HG03521 (cell line): ENCODE measurements around the gene TYW1B.
"Not testable (repeated sequence)": the region's sequence is repeated elsewhere in the genome, so short reads cannot be mapped to it uniquely, and the experiment has no call there.

ENCODE experiments used
- ATAC-seq: cut with Tn5 transposase; IDR thresholded peaks from one replicate; pipeline ENCODE4 v1.9.1; 2021; ENCODE audit warnings: mild to moderate bottlenecking, moderate library complexity; ENCODE audit not compliant: unreplicated experiment

The TYW1B gene

DNA sequence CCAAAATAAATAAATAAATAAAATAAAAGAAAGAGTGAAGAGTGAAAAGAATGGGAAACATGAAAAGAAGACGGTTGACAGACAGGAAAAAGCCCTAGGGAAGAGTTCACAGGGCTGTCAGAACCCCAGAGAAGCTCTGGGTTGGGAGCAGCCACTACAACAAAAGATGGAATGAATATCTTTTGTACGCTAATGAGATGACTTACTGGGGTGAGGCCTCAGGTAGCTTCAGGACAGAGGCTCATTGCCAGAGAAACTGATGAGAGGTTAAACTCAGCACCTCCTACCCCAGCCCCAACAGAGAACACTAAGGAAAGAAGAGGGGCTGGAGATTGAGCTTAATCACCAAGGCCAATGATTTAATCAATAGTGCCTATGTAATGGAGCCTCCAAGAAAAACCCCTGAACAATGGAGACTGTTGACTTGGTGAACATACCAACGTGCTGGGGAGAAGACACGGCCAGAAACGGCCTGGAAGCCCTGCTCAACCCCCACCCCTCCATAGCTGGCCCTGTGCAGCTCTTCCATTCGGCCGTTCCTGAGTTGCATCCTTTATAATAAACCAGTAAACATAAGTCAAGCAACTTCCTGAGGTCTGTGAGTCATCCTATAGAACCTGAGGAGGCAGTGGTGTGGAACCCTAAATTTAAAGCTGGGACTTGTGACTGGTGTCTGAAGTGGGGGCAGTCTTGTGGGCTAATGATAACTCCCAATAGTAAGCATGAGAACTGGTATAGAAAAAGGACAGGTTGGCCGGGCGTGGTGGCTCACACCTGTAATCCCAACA is 11.4 kb downstream of the TYW1B start:
- not testable (repeated sequence) for ATAC-seq

DNA sequence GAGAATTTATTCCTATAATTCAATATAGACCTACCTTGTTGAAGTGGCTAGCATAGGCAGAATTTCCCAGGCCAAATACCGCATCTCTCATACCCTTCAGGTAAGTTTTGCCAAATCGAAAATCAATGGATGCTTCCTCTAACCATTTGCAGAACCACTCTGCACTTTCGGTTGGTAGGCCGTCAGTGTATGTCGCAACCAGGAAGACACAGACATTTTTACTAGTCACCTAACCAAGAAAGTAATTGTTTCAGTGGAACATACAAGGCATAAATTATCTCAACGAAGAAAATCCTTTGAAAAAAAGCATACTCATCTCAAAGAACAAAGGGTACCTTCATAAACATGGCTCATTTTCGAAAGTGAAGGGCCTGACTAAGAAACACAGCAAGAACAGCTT is 17.6 kb downstream of the TYW1B start:
- not testable (repeated sequence) for ATAC-seq

DNA sequence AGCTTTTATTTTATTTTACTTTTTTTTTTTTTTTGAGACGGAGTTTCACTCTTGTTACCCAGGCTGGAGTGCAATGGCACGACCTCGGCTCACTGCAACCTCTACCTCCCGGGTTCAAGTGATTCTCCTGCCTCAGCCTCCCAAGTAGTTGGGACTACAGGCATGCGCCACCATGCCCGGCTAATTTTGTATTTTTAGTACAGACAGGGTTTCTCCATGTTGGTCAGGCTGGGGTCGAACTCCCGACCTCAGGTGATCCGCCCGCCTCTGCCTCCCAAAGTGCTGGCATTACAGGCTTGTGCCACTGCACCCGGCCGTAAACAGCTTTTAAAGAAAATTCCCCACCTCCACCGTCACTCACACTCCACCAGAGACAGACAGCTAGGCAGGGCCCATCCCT is 19.5 kb downstream of the TYW1B start:
- ATAC-seq, result not testable (repeated sequence)

DNA sequence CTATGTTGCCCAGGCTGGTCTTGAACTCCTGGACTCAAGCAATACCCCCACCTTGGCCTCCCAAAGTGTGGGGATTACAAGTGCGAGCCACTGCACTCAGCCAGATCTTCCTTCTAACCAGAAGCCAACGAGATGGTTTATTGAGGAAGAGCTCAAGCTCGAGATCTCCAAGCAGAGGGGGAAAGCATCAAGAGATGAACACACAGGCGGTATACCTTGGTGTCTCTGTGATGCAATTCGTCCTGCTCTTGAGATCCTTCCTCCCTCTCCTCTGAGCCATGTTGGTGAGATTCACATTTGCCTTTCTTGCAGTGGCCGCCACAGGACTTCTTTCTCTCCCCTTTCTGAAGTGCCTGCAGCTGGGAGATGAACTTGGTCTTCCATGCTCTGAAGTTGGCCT is 21.1 kb downstream of the TYW1B start:
- not testable (repeated sequence) for ATAC-seq

DNA sequence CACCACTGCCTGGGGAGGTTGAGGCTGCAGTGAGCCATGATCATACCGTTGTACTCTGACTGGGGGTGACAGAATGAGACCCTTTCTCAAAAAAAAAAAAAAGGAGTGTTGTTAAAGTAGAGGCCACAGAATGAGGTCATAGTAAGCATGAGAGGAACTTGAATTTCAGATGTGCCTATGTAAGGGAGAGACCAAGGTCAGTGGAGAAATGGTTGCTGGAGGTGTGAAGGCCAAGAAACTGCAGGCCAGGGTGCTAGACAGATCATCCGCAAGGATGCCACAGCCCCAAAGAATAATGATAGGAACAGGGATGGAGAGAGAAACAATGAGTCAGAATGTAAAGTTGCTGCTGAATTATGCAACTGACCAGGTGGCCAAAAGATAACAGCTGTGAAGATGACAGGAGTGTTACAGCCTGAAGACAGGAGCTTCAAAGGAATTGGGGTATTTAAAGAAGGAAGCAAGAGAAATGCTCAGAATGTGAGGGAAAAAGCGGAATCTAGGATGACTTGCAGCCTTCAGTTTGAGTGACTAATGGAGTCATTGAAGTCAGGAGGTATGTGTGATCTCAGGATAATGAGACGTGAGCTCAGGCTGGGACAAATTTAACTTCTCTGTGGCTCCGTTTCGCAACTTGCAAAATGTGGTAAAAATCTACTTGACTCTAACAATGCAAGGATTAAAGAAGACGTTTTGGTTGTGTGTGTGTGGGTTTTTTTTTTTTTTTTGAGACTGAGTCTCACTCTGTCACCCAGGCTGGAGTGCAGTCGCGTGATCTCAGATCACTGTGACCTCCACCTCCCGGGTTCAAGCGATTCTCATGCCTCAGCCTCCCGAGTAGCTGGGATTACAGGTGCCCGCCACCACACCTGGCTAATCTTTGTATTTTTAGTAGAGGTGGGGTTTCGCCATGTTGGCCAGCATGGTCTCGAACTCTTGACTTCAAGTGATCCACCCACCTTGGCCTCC is 22.2 kb downstream of the TYW1B start:
- no peak for ATAC-seq

DNA sequence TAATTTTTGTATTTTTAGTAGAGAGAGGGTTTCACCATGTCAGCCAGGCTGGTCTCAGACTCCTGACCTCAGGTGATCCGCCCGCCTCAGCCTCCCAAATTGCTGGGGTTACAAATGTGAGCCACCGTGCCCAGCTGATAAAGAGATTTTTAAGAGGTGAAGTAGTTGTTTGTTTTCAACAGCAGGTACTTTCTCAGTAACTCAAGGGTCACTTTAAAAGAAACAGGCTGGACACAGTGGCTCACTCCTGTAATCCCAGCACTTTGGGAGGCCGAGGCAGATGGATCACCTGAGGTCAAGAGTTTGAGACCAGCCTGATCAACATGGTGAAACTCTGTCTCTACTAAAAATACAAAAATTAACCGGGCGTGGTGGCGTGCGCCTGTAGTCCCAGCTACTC is 24.2 kb downstream of the TYW1B start:
- ATAC-seq, result not testable (repeated sequence)

DNA sequence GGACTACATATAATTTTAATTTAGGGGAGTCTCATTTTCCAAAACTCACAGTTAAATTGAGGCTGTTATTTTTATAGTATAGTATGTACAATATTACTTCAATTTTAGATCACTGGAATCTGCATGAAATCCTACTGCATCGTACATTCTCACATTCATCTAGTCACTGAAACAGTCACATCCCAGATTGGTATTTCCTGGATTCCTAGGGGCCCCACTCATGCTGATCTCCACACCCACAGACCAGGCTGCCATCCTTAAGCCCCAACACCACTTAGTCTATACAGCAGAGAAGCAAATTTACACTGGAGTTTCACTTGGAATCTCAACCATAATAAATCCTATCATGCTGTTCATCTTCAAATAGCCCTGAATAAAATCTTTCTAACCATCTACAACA is 26.4 kb downstream of the TYW1B start:
- ATAC-seq, result not testable (repeated sequence)

DNA sequence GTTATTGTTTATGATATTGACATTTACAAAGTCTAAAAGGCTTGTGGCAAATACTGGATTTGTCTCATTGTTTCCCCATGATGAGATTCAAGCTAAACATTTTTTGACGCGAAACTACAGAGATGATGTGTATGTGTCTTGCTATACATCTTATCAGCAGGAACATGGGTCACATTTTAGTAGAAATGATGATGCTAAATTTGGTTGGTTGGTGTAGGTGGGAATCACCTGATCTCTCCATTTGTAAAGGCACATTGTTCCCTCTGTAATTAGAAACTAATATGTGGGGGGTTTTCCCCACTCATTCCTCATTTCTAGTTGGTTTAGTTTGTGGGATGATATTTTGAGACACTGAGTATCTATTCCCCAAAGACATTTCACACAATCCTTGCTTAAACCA is 32.6 kb downstream of the TYW1B start:
- not testable (repeated sequence) for ATAC-seq

DNA sequence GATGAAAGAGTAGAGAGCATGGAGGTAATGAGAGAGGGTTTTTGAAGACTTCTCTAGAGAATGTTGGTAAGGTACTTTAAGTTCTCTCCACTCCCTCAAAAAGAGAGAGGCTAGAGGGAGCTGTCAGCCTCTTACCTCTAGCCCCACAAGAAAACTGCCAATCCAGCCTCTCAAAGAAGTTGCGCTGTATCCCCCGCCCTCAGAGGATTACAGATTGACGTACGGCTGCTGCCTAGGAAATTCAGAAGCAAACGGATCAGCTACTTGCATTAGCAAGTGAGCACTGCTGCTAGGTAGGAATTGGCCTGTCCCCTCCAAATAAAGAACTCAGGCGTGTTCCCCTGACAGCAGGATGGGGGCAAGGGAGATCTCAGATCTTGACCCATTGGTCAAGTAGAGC is 34.2 kb downstream of the TYW1B start:
- ATAC-seq, result no peak

DNA sequence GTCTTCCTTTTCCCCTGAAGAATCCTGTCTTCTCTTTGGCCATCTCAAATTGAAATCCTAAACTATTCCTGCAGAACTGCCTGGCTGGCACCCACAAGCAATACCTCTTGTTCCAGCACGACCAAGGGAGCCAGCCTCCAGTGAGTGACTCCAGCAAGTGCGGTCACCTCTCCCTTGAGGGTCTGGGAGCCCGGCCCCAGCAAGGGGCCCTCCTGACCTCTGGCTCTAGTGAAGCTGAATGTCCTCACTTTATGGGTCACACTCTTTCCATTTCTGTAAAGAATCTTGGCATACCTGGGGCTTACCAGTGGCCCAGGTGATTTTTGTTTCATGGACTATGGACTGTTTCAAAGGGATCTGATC is 37.3 kb downstream of the TYW1B start:
- ATAC-seq, result not testable (repeated sequence)

DNA sequence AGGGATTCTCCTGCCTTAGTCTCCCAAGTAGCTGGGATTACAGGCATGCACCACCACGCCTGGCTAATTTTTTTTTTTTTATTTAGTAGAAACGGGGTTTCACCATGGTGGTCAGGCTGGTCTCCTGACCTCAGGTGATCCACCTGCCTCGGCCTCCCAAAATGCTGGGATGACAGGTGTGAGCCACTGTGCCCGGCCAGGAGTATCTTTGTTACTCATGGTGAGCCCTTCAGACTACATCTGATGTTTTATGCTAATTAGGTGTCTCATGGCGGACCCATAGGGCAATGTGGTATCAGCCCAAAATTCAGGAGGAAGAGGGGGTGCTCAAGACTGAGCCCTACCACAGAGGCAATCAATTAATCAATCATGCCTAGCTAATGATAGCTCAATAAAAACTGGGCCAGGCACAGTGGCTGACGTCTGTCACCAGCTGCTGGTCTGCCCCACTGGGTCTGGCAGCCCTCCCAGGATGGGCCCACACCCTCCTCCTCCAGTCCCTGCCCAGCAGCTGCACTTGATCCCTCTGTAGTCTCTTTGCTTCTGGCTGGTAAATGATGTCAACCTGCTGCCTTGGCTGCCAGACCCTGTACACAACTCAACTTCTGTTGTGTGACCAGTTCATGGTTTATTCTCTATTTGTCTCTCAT is 37.8 kb downstream of the TYW1B start:
- not testable (repeated sequence) for ATAC-seq

DNA sequence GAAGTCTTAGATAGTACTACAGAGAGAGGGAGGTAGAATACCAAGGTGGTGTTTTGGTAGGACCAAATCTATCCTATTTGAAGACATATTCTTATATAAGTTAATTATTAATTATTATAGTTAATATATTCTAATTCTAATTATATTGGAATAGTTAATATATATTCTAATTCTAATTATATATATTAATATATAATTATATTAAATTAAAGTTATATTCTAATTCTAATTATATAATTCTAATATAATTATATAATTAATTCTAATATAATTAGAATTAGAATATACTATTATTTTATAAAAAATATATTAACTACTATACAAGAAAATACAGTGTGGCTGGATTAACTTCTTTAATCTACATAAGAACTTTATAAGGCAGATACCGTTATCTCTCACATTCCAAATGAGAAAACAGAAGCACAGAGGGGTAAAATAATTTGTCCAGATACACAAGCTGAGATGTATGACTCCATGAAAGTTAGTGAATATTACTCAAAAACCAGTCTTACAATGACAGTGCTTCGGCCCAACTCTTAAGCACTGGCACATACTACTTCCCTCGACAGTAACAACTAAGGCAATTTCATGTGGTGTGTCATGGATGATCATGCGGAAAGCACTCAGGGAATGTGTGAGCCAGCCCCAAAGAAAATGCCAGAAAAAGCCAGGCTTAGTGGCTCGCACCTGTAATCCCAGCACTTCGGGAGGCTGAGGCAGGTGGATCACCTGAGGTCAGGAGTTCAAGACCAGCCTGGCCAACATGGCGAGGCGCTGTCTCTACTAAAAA is 42.6 kb downstream of the TYW1B start:
- no peak for ATAC-seq

DNA sequence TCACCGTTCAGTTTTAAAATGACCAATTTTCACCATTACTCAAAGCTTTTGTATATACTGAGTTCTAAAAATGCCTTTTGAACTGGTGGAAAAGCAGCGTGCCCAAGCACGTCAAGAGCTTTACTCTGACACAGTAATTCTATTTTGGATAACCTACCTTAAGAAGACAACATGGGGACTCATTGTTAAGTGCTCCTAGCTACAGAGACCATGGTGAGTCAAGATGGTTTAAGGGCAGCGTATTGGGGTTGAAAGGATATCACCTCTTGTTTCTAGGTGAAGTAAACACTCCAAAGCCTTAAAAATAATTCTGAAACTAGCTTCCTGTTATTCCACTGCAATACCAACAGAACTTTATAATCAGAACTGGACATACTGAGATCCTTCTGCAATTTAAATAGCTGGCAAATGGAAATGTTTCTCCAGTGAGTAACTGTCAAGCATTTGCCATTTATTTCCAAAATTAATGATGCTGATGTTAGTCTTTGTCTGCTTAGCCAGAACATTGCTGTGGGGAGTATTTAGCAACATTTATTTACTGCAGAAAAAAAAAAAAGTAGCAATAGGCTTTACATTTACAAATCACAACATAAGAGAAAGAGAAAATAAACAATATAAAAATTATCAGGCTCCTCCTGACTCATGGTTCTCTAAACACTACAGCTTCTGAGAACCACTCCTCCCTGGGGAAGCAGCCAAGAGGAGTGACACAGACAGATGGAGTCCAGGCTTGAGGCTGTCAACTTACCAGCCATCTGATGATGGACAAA is 44.2 kb downstream of the TYW1B start:
- ATAC-seq, result not testable (repeated sequence)

DNA sequence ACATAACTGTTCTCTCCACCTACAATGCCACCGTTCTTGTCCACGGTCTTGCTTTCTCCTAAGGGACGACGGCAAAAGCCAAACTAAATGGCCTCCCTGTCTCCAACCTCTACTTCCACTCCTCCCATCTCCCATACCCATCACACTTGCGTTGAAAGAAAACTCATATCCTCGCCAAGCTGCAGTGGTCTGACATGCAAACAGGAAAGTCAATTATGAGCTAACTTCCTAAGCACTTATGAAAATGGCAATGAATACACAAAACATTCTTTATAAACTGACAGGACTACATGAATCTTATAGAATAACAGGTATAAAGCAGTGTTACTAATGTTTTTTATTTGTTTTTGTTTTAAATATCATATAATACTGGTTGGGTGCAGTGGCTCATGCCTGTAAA is 46.4 kb downstream of the TYW1B start:
- no peak for ATAC-seq

DNA sequence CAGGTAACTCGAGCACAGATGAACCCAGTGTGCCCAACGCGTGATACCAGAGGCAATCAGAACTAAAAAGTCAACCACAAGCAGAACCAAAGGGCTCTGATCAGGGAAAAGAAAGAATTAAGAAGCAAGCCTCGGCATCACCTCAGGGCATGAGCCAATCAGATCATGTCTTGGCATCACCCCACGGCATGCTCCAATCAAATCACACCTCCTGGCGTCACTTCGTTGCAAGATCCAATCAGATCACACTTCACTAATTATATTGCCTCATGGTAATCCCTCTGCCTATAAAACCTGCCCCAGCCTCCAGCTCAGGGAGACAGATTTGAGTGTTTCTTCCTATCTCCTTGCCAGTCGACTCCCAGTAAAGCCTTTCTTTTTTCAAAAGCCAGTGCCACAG is 46.8 kb downstream of the TYW1B start:
- ATAC-seq, result no peak

DNA sequence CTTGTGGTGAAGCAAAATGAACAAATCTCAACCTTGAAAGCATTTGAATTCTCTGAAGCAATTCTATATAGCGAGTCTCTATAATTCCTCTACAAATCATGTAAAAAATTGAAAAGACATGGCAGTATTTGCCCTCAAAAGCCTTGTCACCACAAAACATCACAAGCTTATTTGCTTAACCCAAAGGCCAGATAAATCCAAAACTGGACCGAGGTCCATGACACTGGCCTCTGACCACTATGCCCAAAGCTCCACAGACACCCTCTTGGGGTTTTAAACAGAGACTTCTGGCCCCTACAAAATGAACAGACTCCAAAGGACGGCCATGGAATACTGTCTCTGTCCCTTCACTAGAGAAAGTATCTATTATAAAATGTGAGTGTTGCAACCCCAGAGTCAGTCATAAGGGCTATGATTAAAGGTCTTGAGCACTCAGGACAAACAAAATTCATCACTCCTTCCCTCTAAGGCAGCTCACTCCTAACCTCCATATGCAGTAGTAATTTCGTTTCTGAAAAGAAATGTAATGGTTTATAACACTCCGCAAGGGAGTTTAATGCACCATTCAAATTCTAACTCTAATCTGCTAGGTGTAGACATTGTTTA is 47.6 kb downstream of the TYW1B start:
- not testable (repeated sequence) for ATAC-seq

DNA sequence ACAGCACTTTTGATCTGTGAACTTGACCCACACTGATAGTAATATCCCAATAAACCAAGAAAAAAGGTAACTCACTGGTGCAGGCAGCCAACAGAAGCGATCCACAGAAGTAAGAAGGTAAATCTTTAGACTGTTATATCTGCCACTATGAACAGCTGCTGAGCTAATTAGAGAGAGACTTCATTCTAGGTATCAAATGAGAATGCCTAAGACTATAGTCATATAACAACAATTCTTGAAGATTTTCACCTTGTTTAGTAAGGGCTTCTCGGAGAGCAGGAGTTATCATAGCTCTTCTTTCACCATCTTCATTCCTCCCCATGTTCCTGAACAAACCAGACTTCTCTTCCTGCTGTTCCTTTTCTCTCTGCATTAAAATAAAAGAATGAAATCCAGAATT is 50.8 kb downstream of the TYW1B start:
- not testable (repeated sequence) for ATAC-seq

DNA sequence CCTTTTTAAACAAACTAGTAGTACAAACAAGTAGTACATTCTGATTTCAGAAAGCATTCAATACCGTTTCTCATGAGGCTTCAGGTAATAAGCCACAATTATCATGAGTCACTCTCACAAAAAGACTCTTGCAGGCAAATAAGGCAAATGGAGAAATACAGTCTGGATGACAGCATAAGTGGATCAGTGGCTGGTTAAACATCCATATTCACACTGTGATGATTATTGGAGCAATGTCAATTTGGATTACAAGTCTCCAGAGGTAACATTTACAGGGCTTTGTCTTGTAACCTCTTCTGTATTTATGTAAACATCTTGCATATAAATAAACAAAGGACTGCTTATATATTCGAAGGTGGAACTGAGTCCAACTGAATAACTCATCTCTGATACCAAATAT is 55.4 kb downstream of the TYW1B start:
- not testable (repeated sequence) for ATAC-seq

DNA sequence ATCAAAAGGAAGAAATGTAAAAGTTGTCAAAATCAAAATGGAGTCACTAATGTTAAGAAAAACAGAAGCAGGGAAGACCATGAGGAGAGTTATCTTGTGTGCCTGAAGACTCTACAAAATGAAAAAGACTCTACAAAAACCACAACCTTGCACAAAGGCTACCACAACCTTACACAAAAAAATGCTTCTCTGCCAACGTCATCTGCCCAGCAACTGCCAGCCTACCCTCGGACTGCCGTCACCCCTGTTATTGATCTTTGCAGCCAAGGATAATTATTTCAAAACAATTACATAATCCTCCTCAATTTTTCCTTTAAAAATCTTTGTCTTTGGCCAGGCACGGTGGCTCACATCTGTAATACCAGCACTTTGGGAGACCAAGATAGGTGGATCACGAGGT is 61.0 kb downstream of the TYW1B start:
- ATAC-seq, result not testable (repeated sequence)
